Activated CD8-positive, alpha-beta T cell treated with anti-CD3 and anti-CD28 coated beads, Interleukin-2, amount 10 ng/mL, durations not matched to agents 7 days and 5 days (primary cell): ENCODE results near the gene GSG1L2. TPM values are rescaled to one million over a fixed set of nuclear protein-coding genes. Genes with fewer than 3 reads are reported as not detected.
"Not testable (repeated sequence)": the region's sequence is repeated elsewhere in the genome, so short reads cannot be mapped to it uniquely, and the experiment has no call there.

Experiments
- ATAC-seq: fragments of 150-1000 bp; cut with Tn5 transposase; one replicate; pipeline ENCODE4 v1.10.0; 2021; ENCODE audit warnings: moderate library complexity
- CTCF ChIA-PET: fragments of 350-600 bp; sonication (Branson Sonifier 250); formaldehyde crosslinking; loops from one replicate; lab custom pipeline; 2021; ENCODE audit warnings: antibody characterized with exemption; lab: Charles Lee
- POLR2A ChIA-PET: fragments of 350-600 bp; sonication (Branson Sonifier 250); formaldehyde crosslinking; loops from one replicate; lab custom pipeline; 2021; ENCODE audit warnings: antibody characterized with exemption; lab: Charles Lee
- DNase-seq: peaks from one replicate; pipeline ENCODE4 v3.0.0-alpha.2; 2020
- H3K27ac Mint-ChIP-seq: one replicate; pipeline ENCODE4 v1.8.0; 2021; ENCODE audit warnings: mild to moderate bottlenecking, mixed read lengths
- H3K27me3 Mint-ChIP-seq: one replicate; pipeline ENCODE4 v1.8.0; 2021; ENCODE audit warnings: low read depth, mixed read lengths
- H3K36me3 Mint-ChIP-seq: one replicate; pipeline ENCODE4 v1.8.0; 2021; ENCODE audit warnings: low read depth, mixed read lengths
- H3K4me1 Mint-ChIP-seq: one replicate; pipeline ENCODE4 v1.8.0; 2021; ENCODE audit warnings: low read depth, mixed read lengths
- H3K4me3 Mint-ChIP-seq: one replicate; pipeline ENCODE4 v1.8.0; 2021; ENCODE audit warnings: mild to moderate bottlenecking, mixed read lengths
- H3K9me3 Mint-ChIP-seq: one replicate; pipeline ENCODE4 v1.8.0; 2022; ENCODE audit warnings: mixed read lengths; ENCODE audit not compliant: insufficient read depth
- total RNA-seq, 2 experiments: library from RNA; stranded (reverse); gene quantifications; one replicate each; pipeline ENCODE4 v1.2.3, GENCODE V29; 2021

The GSG1L2 gene
- total RNA-seq, 2 experiments from 2014 or later = not detected

- no peak overlapping the region for H3K27ac Mint-ChIP-seq
- H3K27me3 Mint-ChIP-seq = no peaks in the 10 kb centered on the region
- H3K4me1 Mint-ChIP-seq = no peaks in the 10 kb centered on the region
- no peak overlapping the region for H3K4me3 Mint-ChIP-seq
- POLR2A ChIA-PET = no interaction called here
- DNase-seq (no peak), ATAC-seq (no peak)
- no peaks in the 10 kb centered on the region for H3K9me3 Mint-ChIP-seq
- no peaks in the 10 kb centered on the region for H3K36me3 Mint-ChIP-seq
- CTCF ChIA-PET = no interaction called here
These were observed 16.1 kb downstream of the GSG1L2 start for GRCh38 chr17:9805769-9806168.

- H3K36me3 Mint-ChIP-seq = no peaks in the 10 kb centered on the region
- ChIA-PET CTCF (no interaction called here), POLR2A (no interaction called here)
- no peaks in the 10 kb centered on the region for H3K9me3 Mint-ChIP-seq
- H3K27ac Mint-ChIP-seq = no peak overlapping the region
- H3K4me3 Mint-ChIP-seq = no peak overlapping the region
- ATAC-seq (no peak), DNase-seq (no peak)
- H3K27me3 Mint-ChIP-seq = no peaks in the 10 kb centered on the region
- H3K4me1 Mint-ChIP-seq = no peaks in the 10 kb centered on the region
These were observed 19.2 kb downstream of the GSG1L2 start for GRCh38 chr17:9802697-9803096.

- no peak overlapping the region for H3K4me3 Mint-ChIP-seq
- no peaks in the 10 kb centered on the region for H3K36me3 Mint-ChIP-seq
- ATAC-seq (no peak), DNase-seq (no peak)
- no peaks in the 10 kb centered on the region for H3K9me3 Mint-ChIP-seq
- no peaks in the 10 kb centered on the region for H3K27me3 Mint-ChIP-seq
- H3K4me1 Mint-ChIP-seq = no peaks in the 10 kb centered on the region
- no peak overlapping the region for H3K27ac Mint-ChIP-seq
- ChIA-PET CTCF (no interaction called here), POLR2A (no interaction called here)
These were observed 19.6 kb downstream of the GSG1L2 start for GRCh38 chr17:9802294-9802693.

GRCh38 chr17:9801505-9801904 lies 20.4 kb downstream of the GSG1L2 start:
- Mint-ChIP-seq H3K36me3 (no peaks in the 10 kb centered on the region), H3K4me3 (no peak overlapping the region), H3K4me1 (no peaks in the 10 kb centered on the region), H3K27ac (no peak overlapping the region), H3K9me3 (no peaks in the 10 kb centered on the region), H3K27me3 (no peaks in the 10 kb centered on the region)
- POLR2A ChIA-PET = no interaction called here
- CTCF ChIA-PET = no interaction called here
- ATAC-seq (no peak), DNase-seq (no peak)

- CTCF ChIA-PET = no interaction called here
- no peaks in the 10 kb centered on the region for H3K4me1 Mint-ChIP-seq
These were observed 23.2 kb downstream of the GSG1L2 start for GRCh38 chr17:9798724-9799123.

GRCh38 chr17:9798008-9798407 lies 23.9 kb downstream of the GSG1L2 start:
- DNase-seq = no peak
- H3K27ac Mint-ChIP-seq = no peak overlapping the region
- ChIA-PET POLR2A (no interaction called here), CTCF (no interaction called here)
- H3K27me3 Mint-ChIP-seq = peaks cover 2% of the 10 kb centered on the region
- no peaks in the 10 kb centered on the region for H3K9me3 Mint-ChIP-seq
- no peaks in the 10 kb centered on the region for H3K36me3 Mint-ChIP-seq
- H3K4me3 Mint-ChIP-seq = no peak overlapping the region
- ATAC-seq = no peak
- no peaks in the 10 kb centered on the region for H3K4me1 Mint-ChIP-seq

More at GRCh38 chr17:9798724-9799123, 23.2 kb downstream of the GSG1L2 start:
- DNase-seq = no peak
- no peak for ATAC-seq
- Mint-ChIP-seq H3K4me3 (no peak overlapping the region), H3K9me3 (no peaks in the 10 kb centered on the region), H3K27ac (no peak overlapping the region), H3K27me3 (peaks cover 2% of the 10 kb centered on the region), H3K36me3 (no peaks in the 10 kb centered on the region)
- POLR2A ChIA-PET = no interaction called here

- Mint-ChIP-seq H3K4me1 (no peaks in the 10 kb centered on the region), H3K9me3 (no peaks in the 10 kb centered on the region), H3K27me3 (peaks cover 2% of the 10 kb centered on the region), H3K36me3 (no peaks in the 10 kb centered on the region), H3K27ac (no peak overlapping the region), H3K4me3 (no peak overlapping the region)
- CTCF ChIA-PET = no interaction called here
- ATAC-seq (no peak), DNase-seq (no peak)
- POLR2A ChIA-PET = no interaction called here
These were observed 29.6 kb downstream of the GSG1L2 start for GRCh38 chr17:9792181-9792840.

- Mint-ChIP-seq H3K4me3 (no peak within 1 kb of the TSS), H3K36me3 (no peaks in the 10 kb centered on the region), H3K4me1 (no peaks in the 10 kb centered on the region), H3K9me3 (no peaks in the 10 kb centered on the region), H3K27me3 (peaks cover 2% of the 10 kb centered on the region), H3K27ac (no peak within 1 kb of the TSS)
- no peak for ATAC-seq
- no peak for DNase-seq
- CTCF ChIA-PET = interaction anchor here (0.9 kb wide), 1 partner anchor 134 kb away, joined by 3 read pairs; no protein-coding TSS in a partner anchor
- POLR2A ChIA-PET = no interaction called here
These were observed 30.7 kb downstream of the GSG1L2 start, which contains the start of gene DHRS7C for GRCh38 chr17:9790889-9791876. TSS of gene DHRS7C (minus strand) at chr17:9791592. CDS start at chr17:9791284, 308 bp downstream.

GRCh38 chr17:9790316-9790715 lies 31.6 kb downstream of the GSG1L2 start:
- Mint-ChIP-seq H3K4me3 (no peak overlapping the region), H3K9me3 (no peaks in the 10 kb centered on the region), H3K27ac (no peak overlapping the region), H3K36me3 (no peaks in the 10 kb centered on the region), H3K27me3 (peaks cover 2% of the 10 kb centered on the region), H3K4me1 (no peaks in the 10 kb centered on the region)
- POLR2A ChIA-PET = no interaction called here
- CTCF ChIA-PET = no interaction called here
- ATAC-seq = no peak
- no peak for DNase-seq

- no peak for DNase-seq
- no peaks in the 10 kb centered on the region for H3K9me3 Mint-ChIP-seq
- no peaks in the 10 kb centered on the region for H3K36me3 Mint-ChIP-seq
- no peak overlapping the region for H3K4me3 Mint-ChIP-seq
- H3K27me3 Mint-ChIP-seq = no peaks in the 10 kb centered on the region
- POLR2A ChIA-PET = no interaction called here
- H3K4me1 Mint-ChIP-seq = no peaks in the 10 kb centered on the region
- ATAC-seq = no peak
- CTCF ChIA-PET = interaction anchor here (1.4 kb wide), 1 partner anchor 20 kb away, joined by 4 read pairs; no protein-coding TSS in a partner anchor
- no peak overlapping the region for H3K27ac Mint-ChIP-seq
These were observed 33.3 kb downstream of the GSG1L2 start for GRCh38 chr17:9788601-9789000.

GRCh38 chr17:9784544-9784943 lies 37.3 kb downstream of the GSG1L2 start:
- Mint-ChIP-seq H3K4me3 (no peak overlapping the region), H3K27ac (no peak overlapping the region), H3K4me1 (no peaks in the 10 kb centered on the region), H3K36me3 (no peaks in the 10 kb centered on the region), H3K27me3 (no peaks in the 10 kb centered on the region), H3K9me3 (no peaks in the 10 kb centered on the region)
- ChIA-PET POLR2A (no interaction called here), CTCF (no interaction called here)
- DNase-seq = no peak
- ATAC-seq = no peak

- H3K27ac Mint-ChIP-seq, H3K4me3 Mint-ChIP-seq, DNase-seq, H3K27me3 Mint-ChIP-seq, CTCF ChIA-PET, POLR2A ChIA-PET, H3K4me1 Mint-ChIP-seq, H3K36me3 Mint-ChIP-seq, H3K9me3 Mint-ChIP-seq, ATAC-seq: not testable (repeated sequence)
These were observed 38.4 kb downstream of the GSG1L2 start for GRCh38 chr17:9783465-9783864.
